K562 (cell line): ENCODE measurements around the gene ATP6V0D1. TPM values are rescaled to one million over a fixed set of nuclear protein-coding genes. Genes with fewer than 3 reads are reported as not detected.

Source experiments
- BHLHE40 ChIP-seq: IDR thresholded peaks from 2 replicates; pipeline ENCODE4 v1.6.1; 2011; ENCODE audit warnings: low read length, improper control_type of control experiment
- CBX3 ChIP-seq, 2 experiments: IDR thresholded peaks; 1 replicate in 1 of 2; 2 replicates in 1 of 2; pipeline ENCODE4 v1.6.1; 2012; ENCODE audit warnings: inconsistent platforms in 2 of 2, low read length in 2 of 2, borderline replicate concordance in 1 of 2, control low read depth in 1 of 2
- CXXC5 ChIP-seq: fragments of 250-450 bp; sonication (Bioruptor Pico); IDR thresholded peaks from 2 replicates; pipeline ENCODE4 v1.8.0; 2022; ENCODE audit warnings: inconsistent platforms, mild to moderate bottlenecking, moderate library complexity
- FOXJ3 ChIP-seq: sonication (generic); formaldehyde crosslinking; IDR thresholded peaks from 2 replicates; pipeline ENCODE4 v1.4.0; 2020; ENCODE audit warnings: mild to moderate bottlenecking, missing genetic modification reagents
- KLF1 ChIP-seq: fragments of 450-650 bp; IDR thresholded peaks from 2 replicates; pipeline ENCODE4 v1.6.1; 2016; ENCODE audit warnings: missing genetic modification characterization, missing compliant biosample characterization
- LARP7 ChIP-seq: fragments of 450-650 bp; IDR thresholded peaks from 2 replicates; pipeline ENCODE4 v1.6.1; 2016
- MECOM ChIP-seq: fragments of 250-450 bp; sonication (Bioruptor Pico); IDR thresholded peaks from 2 replicates; pipeline ENCODE4 v1.8.0; 2022; ENCODE audit warnings: inconsistent platforms
- NFRKB ChIP-seq: fragments of 450-650 bp; IDR thresholded peaks from 2 replicates; pipeline ENCODE4 v1.6.1; 2016; ENCODE audit warnings: low read depth
- POLR2G ChIP-seq: fragments of 200-400 bp; formaldehyde crosslinking; IDR thresholded peaks from 2 replicates; pipeline ENCODE4 v1.6.1; 2017; ENCODE audit warnings: low read depth, mild to moderate bottlenecking, antibody characterized with exemption, low read length, moderate library complexity
- POU5F1 ChIP-seq: fragments of 150-350 bp; IDR thresholded peaks from 2 replicates; pipeline ENCODE4 v1.6.1; 2014; ENCODE audit warnings: borderline replicate concordance, low read length, low read depth, mild to moderate bottlenecking; ENCODE audit not compliant: partially characterized antibody
- PTTG1 ChIP-seq: fragments of 450-650 bp; IDR thresholded peaks from 2 replicates; pipeline ENCODE4 v1.6.1; 2016; ENCODE audit warnings: low read depth, mild to moderate bottlenecking, missing genetic modification characterization, missing compliant biosample characterization
- RBM14 ChIP-seq: fragments of 200-400 bp; formaldehyde crosslinking; IDR thresholded peaks from 2 replicates; pipeline ENCODE4 v1.6.1; 2018; ENCODE audit warnings: low read depth, mild to moderate bottlenecking, low read length, moderate library complexity, borderline replicate concordance; ENCODE audit not compliant: insufficient read depth
- RFX1 ChIP-seq: fragments of 450-650 bp; IDR thresholded peaks from 2 replicates; pipeline ENCODE4 v1.6.1; 2016; ENCODE audit warnings: mild to moderate bottlenecking, moderate library complexity
- SRF ChIP-seq, 2 experiments: fragments of 250-450, 450-650 bp in 1 of 2; sonication (Bioruptor Pico) in 1 of 2; sonication (generic) in 1 of 2; formaldehyde crosslinking; IDR thresholded peaks; 2 replicates each; pipeline versions ENCODE4 v1.5.0 to v1.5.1; 2020 to 2022; ENCODE audit warnings: mild to moderate bottlenecking in 1 of 2, missing genetic modification reagents in 1 of 2
- ZEB2 ChIP-seq: fragments of 450-650 bp; IDR thresholded peaks from 2 replicates; pipeline ENCODE4 v1.6.1; 2016
- ZNF57 ChIP-seq: fragments of 450-650 bp; formaldehyde crosslinking; IDR thresholded peaks from 2 replicates; pipeline ENCODE4 v1.4.0; 2020; ENCODE audit warnings: mild to moderate bottlenecking, moderate library complexity
- ZNF589 ChIP-seq: fragments of 200-800 bp; sonication (Bioruptor generic); IDR thresholded peaks from 2 replicates; pipeline ENCODE4 v1.6.1; 2016; ENCODE audit warnings: low read depth, missing genetic modification characterization, missing compliant biosample characterization
- ZNF830 ChIP-seq: fragments of 250-450 bp; sonication (Bioruptor Pico); IDR thresholded peaks from 2 replicates; pipeline ENCODE4 v1.5.0; 2021; ENCODE audit warnings: mild to moderate bottlenecking
- polyA plus RNA-seq, 8 experiments: library from polyadenylated mRNA; depleted of rRNA in 4 of 8; stranded (reverse) in 5 of 8; unstranded in 3 of 8; fragments of >200 nt; fragmentation: Nextera tagmentation in 2 of 8; fragmentation: Illumina TruSeq in 1 of 8; extraction: Ambion mirVana in 2 of 8; extraction: Trizol in 1 of 8; gene quantifications; 2 replicates each; pipeline versions ENCODE4 v1.2.1 to v1.2.3, GENCODE V29; 2011 to 2014; ENCODE audit warnings: inconsistent platforms in 1 of 8, missing spikeins in 1 of 8
- total RNA-seq, 7 experiments: library from RNA; depleted of rRNA in 6 of 7; stranded (reverse); fragments of >200 nt in 6 of 7; fragmentation: Illumina TruSeq in 2 of 7; extraction: Trizol in 2 of 7; gene quantifications; 2 replicates each; pipeline versions ENCODE4 v1.2.1 to v1.2.3, GENCODE V29; 2011 to 2021; ENCODE audit warnings: low replicate concordance in 1 of 7
- TF ChIP-seq, protein P1 (sequence below), 2 experiments: IDR thresholded peaks; 2 replicates each; pipeline ENCODE4 v1.6.1; 2012; ENCODE audit warnings: improper control_type of control experiment in 2 of 2, low read depth in 2 of 2, low read length in 2 of 2, borderline replicate concordance in 1 of 2
- TF ChIP-seq, protein P2 (sequence below): sonication (generic); formaldehyde crosslinking; IDR thresholded peaks from 2 replicates; pipeline ENCODE4 v1.9.0; 2022; ENCODE audit warnings: mild to moderate bottlenecking, missing genetic modification reagents
- TF ChIP-seq, protein P3 (sequence below): fragments of 450-650 bp; IDR thresholded peaks from 2 replicates; pipeline ENCODE4 v1.6.1; 2016; ENCODE audit warnings: low read depth, mild to moderate bottlenecking, moderate library complexity

Gene ATP6V0D1
- total and polyA plus RNA-seq, 9 of the 15 experiments (the other 6 are each of a cell fraction or from before 2014, with no cell fraction given), result 23.2 to 69.7 (median 45.6) TPM

DNA sequence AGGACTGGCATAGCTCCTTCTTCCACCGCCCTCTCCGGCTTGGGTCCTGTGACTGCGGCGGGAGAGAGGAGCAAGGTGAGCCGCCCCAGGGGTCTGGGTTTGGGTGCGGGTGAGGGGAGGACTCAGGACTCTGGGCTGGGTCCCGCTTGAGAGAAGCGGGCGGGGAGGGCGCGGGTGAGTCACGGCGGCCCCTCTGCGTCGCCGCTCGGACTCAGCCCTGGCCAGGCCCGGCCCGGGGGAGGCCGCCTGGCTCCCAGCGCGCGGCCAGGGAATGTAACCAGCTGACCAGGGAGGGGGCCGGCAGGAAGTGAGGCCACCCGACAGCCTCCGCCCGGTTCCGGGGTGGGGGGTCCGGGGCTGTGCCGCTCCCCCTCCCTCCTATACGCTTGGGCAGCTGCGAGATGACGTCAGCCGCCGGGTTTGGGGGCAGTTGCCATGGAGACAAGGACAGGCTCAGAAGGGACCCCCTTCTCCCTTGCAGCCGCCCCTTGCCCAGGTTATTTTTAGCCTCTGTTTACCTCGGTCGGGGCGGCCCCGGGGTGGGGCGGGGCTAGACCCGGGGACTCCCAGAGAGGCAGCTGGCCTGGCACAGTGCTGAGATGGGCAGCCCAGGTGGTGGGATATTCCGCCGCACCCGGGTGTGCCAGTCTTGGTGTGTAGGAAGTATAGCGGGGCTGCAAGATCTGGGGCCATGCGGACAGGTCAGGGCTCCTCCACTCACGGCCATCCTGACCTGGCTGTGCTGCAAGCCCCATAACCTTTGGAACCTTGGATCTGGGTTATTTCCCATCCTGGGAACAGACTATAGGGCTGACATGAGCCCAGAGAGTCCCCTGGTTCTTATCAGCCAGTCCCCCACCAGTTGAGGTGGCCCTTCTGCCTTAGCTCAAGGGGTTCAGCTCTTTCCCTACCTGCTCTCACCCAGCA lies 49.3 kb upstream of the ATP6V0D1 start (continued):
- TF ChIP-seq MECOM (CRISPR knock-in tag) (no peak), CBX3 (IDR thresholded peaks at IDR 0.05; ENCODE audit: borderline replicate concordance in 1 of 2, low read length in 2 of 2) (no peak), ZNF589 (CRISPR knock-in tag) (no peak), CXXC5 (CRISPR knock-in tag) (no peak), POU5F1 (no peak), RFX1 (peak; percentile 77; the same call in 1 of the 2 replicates), BHLHE40 (no peak), SRF (CRISPR knock-in tag; IDR thresholded peaks at IDR 0.05) (no peak), KLF1 (tag) (no peak), ZEB2 (no peak), LARP7 (no peak), RBM14 (no peak), ZNF57 (no peak), POLR2G (peak; percentile 58; the same call in 1 of the 2 replicates), ZNF830 (CRISPR knock-in tag) (no peak), NFRKB (no peak), FOXJ3 (no peak), PTTG1 (tag) (no peak)
- TF ChIP-seq, protein P1, sequence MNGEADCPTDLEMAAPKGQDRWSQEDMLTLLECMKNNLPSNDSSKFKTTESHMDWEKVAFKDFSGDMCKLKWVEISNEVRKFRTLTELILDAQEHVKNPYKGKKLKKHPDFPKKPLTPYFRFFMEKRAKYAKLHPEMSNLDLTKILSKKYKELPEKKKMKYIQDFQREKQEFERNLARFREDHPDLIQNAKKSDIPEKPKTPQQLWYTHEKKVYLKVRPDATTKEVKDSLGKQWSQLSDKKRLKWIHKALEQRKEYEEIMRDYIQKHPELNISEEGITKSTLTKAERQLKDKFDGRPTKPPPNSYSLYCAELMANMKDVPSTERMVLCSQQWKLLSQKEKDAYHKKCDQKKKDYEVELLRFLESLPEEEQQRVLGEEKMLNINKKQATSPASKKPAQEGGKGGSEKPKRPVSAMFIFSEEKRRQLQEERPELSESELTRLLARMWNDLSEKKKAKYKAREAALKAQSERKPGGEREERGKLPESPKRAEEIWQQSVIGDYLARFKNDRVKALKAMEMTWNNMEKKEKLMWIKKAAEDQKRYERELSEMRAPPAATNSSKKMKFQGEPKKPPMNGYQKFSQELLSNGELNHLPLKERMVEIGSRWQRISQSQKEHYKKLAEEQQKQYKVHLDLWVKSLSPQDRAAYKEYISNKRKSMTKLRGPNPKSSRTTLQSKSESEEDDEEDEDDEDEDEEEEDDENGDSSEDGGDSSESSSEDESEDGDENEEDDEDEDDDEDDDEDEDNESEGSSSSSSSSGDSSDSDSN (IDR thresholded peaks at IDR 0.05; ENCODE audit: borderline replicate concordance in 1 of 2, low read depth in 2 of 2, low read length in 2 of 2), result no peak
- TF ChIP-seq, protein P2, sequence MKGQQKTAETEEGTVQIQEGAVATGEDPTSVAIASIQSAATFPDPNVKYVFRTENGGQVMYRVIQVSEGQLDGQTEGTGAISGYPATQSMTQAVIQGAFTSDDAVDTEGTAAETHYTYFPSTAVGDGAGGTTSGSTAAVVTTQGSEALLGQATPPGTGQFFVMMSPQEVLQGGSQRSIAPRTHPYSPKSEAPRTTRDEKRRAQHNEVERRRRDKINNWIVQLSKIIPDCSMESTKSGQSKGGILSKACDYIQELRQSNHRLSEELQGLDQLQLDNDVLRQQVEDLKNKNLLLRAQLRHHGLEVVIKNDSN (CRISPR knock-in tag), result peak; percentile 24; the same call in 1 of the 2 replicates
- TF ChIP-seq, protein P3, sequence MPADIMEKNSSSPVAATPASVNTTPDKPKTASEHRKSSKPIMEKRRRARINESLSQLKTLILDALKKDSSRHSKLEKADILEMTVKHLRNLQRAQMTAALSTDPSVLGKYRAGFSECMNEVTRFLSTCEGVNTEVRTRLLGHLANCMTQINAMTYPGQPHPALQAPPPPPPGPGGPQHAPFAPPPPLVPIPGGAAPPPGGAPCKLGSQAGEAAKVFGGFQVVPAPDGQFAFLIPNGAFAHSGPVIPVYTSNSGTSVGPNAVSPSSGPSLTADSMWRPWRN, result no peak
